Fibroblast of the aortic adventitia (primary cell): ENCODE data around the gene LOC101059915.
"Not testable (repeated sequence)": the region's sequence is repeated elsewhere in the genome, so short reads cannot be mapped to it uniquely, and the experiment has no call there.

ENCODE experiments used
- DNase-seq: peaks from one replicate; pipeline ENCODE4 v3.0.0-alpha.2; 2010; ENCODE audit warnings: low read depth
- H3K4me3 ChIP-seq: 2 replicates; pipeline ENCODE4 v1.5.1; 2011; ENCODE audit warnings: low read depth, mild to moderate bottlenecking, control low read depth, low read length, moderate library complexity
- CTCF ChIP-seq: IDR thresholded peaks from 2 replicates; pipeline ENCODE4 v1.5.1; 2011; ENCODE audit warnings: mild to moderate bottlenecking, low read length, control low read depth, inconsistent platforms; ENCODE audit not compliant: insufficient read depth

LOC101059915 gene

GRCh38 chrX:71637848-71638247, 29.5 kb upstream of the LOC101059915 start:
- no peak for TF ChIP-seq CTCF
- H3K4me3 ChIP-seq = peak overlapping the region; percentile 2
- peak; percentile 31 for DNase-seq

GRCh38 chrX:71638409-71638808, 28.9 kb upstream of the LOC101059915 start:
- no peak overlapping the region for H3K4me3 ChIP-seq
- no peak for TF ChIP-seq CTCF
- DNase-seq = no peak

- DNase-seq = no peak
- no peak overlapping the region for H3K4me3 ChIP-seq
- TF ChIP-seq CTCF = no peak
These were observed 27.3 kb upstream of the LOC101059915 start for GRCh38 chrX:71640002-71640401.

GRCh38 chrX:71644406-71644805, 22.9 kb upstream of the LOC101059915 start:
- DNase-seq, H3K4me3 ChIP-seq: not testable (repeated sequence)

GRCh38 chrX:71650333-71650969, 16.9 kb upstream of the LOC101059915 start:
- H3K4me3 ChIP-seq = no peak overlapping the region
- DNase-seq = no peak
- no peak for TF ChIP-seq CTCF

- no peak overlapping the region for H3K4me3 ChIP-seq
- DNase-seq = peak; percentile 66
- TF ChIP-seq CTCF = peak; percentile 67
These were observed 14.9 kb upstream of the LOC101059915 start for GRCh38 chrX:71652405-71652804.

- no peak for TF ChIP-seq CTCF
- DNase-seq = no peak
- no peak overlapping the region for H3K4me3 ChIP-seq
These were observed 14.0 kb upstream of the LOC101059915 start for GRCh38 chrX:71653344-71653743.
